Trophoblast cell (in vitro differentiated cells and primary cell): Measurements from ENCODE around the gene ITGB7.

Experiments
- DNase-seq, 2 donors: peaks; one replicate each; pipeline ENCODE4 v3.0.0-alpha.2; 2016
- H2AFZ ChIP-seq: 2 replicates; pipeline ENCODE4 v1.6.1; 2013; ENCODE audit warnings: low read length, moderate library complexity, mild to moderate bottlenecking; ENCODE audit not compliant: insufficient read depth, poor library complexity
- H2AK5ac ChIP-seq: 2 replicates; pipeline ENCODE4 v1.6.1; 2013; ENCODE audit warnings: mild to moderate bottlenecking, low read length
- H2BK120ac ChIP-seq: 2 replicates; pipeline ENCODE4 v1.6.1; 2013; ENCODE audit warnings: low read length, mild to moderate bottlenecking, moderate library complexity; ENCODE audit not compliant: insufficient read depth, poor library complexity
- H2BK12ac ChIP-seq: 2 replicates; pipeline ENCODE4 v1.6.1; 2013; ENCODE audit warnings: mild to moderate bottlenecking, low read length, moderate library complexity
- H2BK5ac ChIP-seq: 2 replicates; pipeline ENCODE4 v1.6.1; 2013; ENCODE audit warnings: low read length, low read depth, moderate library complexity, mild to moderate bottlenecking; ENCODE audit not compliant: poor library complexity
- H3K14ac ChIP-seq: 2 replicates; pipeline ENCODE4 v1.6.1; 2013; ENCODE audit warnings: mild to moderate bottlenecking, low read length
- H3K18ac ChIP-seq: 2 replicates; pipeline ENCODE4 v1.6.1; 2013; ENCODE audit warnings: mild to moderate bottlenecking, low read length
- H3K23ac ChIP-seq: 2 replicates; pipeline ENCODE4 v1.6.1; 2013; ENCODE audit warnings: low read length
- H3K27ac ChIP-seq: 2 replicates; pipeline ENCODE4 v1.5.1; 2013; ENCODE audit warnings: low read depth, mild to moderate bottlenecking, inconsistent platforms, low read length, moderate library complexity
- H3K27me3 ChIP-seq: 2 replicates; pipeline ENCODE4 v1.6.1; 2013; ENCODE audit warnings: inconsistent platforms, mild to moderate bottlenecking, low read length, moderate library complexity; ENCODE audit not compliant: insufficient read depth
- H3K36me3 ChIP-seq, 2 experiments: 1 replicate in 1 of 2; 2 replicates in 1 of 2; pipeline ENCODE4 v1.6.1; 2013; ENCODE audit warnings: low read length in 2 of 2, mild to moderate bottlenecking in 2 of 2, moderate library complexity in 1 of 2; ENCODE audit not compliant: insufficient read depth in 2 of 2, control insufficient read depth in 1 of 2
- H3K4ac ChIP-seq: 2 replicates; pipeline ENCODE4 v1.6.1; 2013; ENCODE audit warnings: low read depth, mild to moderate bottlenecking, low read length, moderate library complexity
- H3K4me1 ChIP-seq, 2 experiments: 1 replicate in 1 of 2; 2 replicates in 1 of 2; pipeline ENCODE4 v1.6.1; 2013; ENCODE audit warnings: low read length in 2 of 2, mild to moderate bottlenecking in 2 of 2, moderate library complexity in 1 of 2; ENCODE audit not compliant: insufficient read depth in 2 of 2, control insufficient read depth in 1 of 2
- H3K4me2 ChIP-seq: 2 replicates; pipeline ENCODE4 v1.6.1; 2013; ENCODE audit warnings: inconsistent platforms, mild to moderate bottlenecking, low read length, moderate library complexity
- H3K4me3 ChIP-seq: 2 replicates; pipeline ENCODE4 v1.5.1; 2013; ENCODE audit warnings: mild to moderate bottlenecking, low read depth, low read length, inconsistent platforms
- H3K79me1 ChIP-seq: one replicate; pipeline ENCODE4 v1.6.1; 2013; ENCODE audit warnings: low read length
- H3K79me2 ChIP-seq: 2 replicates; pipeline ENCODE4 v1.6.1; 2013; ENCODE audit warnings: low read length, mild to moderate bottlenecking; ENCODE audit not compliant: control insufficient read depth, insufficient read depth, poor library complexity
- H3K9ac ChIP-seq: 2 replicates; pipeline ENCODE4 v1.6.1; 2013; ENCODE audit warnings: mild to moderate bottlenecking, low read length
- H3K9me3 ChIP-seq: 2 replicates; pipeline ENCODE4 v1.6.1; 2013; ENCODE audit warnings: low read depth, mild to moderate bottlenecking, control low read depth, inconsistent platforms, low read length; ENCODE audit not compliant: insufficient read depth
- H4K12ac ChIP-seq: 2 replicates; pipeline ENCODE4 v1.6.1; 2013; ENCODE audit warnings: low read depth, mild to moderate bottlenecking, low read length, moderate library complexity
- H4K8ac ChIP-seq: 2 replicates; pipeline ENCODE4 v1.6.1; 2013; ENCODE audit warnings: low read depth, mild to moderate bottlenecking, low read length, moderate library complexity
- H4K91ac ChIP-seq: one replicate; pipeline ENCODE4 v1.6.1; 2013; ENCODE audit warnings: low read depth, mild to moderate bottlenecking, low read length, moderate library complexity
- WGBS: extraction: QIAGEN DNeasy Blood & Tissue Kit; methylation state at CpG from one replicate; pipeline ENCODE4 v1.1.7; 2013; ENCODE audit warnings: missing lambda C conversion rate; ENCODE audit not compliant: insufficient read length, insufficient coverage; ENCODE audit errors: extremely low coverage; 5-methylcytosine and 5-hydroxymethylcytosine counted together

ITGB7 gene

DNA sequence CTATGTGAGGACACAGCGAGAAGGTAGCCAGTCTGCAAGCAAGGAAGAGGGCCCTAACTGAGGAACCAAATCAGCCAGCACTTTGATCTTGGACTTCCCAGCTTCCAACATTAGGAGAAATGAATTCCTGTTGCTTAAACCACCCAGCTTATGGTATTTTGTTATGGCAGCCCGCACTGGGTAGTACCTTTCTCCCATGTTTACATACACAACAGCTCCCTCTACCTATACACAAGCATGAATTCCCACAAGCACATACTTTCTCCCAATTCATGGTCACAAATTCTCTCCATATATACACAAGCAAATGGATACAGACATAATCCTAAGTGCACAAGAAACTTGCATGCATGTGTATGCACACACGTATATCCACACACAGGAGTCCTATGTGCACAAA lies 7.4 kb downstream of the ITGB7 start:
- no peak overlapping the region for H3K14ac ChIP-seq
- H3K9me3 ChIP-seq = no peaks in the 10 kb centered on the region
- H3K27me3 ChIP-seq = peaks cover 3% of the 10 kb centered on the region
- no CpG with 5 or more reads among the region's 3 CpGs for WGBS
- peaks cover 0 to 2% of the 10 kb centered on the region in 2 experiments for H3K4me1 ChIP-seq
- H3K79me1 ChIP-seq = no peaks in the 10 kb centered on the region
- H3K4ac ChIP-seq = no peak overlapping the region
- no peak overlapping the region for H3K18ac ChIP-seq
- H2AFZ ChIP-seq = no peak overlapping the region
- no peak overlapping the region for H3K9ac ChIP-seq
- no peak overlapping the region for H2BK12ac ChIP-seq
- H2BK120ac ChIP-seq = no peak overlapping the region
- no peak overlapping the region for H2AK5ac ChIP-seq
- no peak for DNase-seq
- no peak overlapping the region for H4K8ac ChIP-seq
- no peak overlapping the region for H3K27ac ChIP-seq
- no peaks in the 10 kb centered on the region for H3K36me3 ChIP-seq
- H2BK5ac ChIP-seq = no peak overlapping the region
- no peak overlapping the region for H3K23ac ChIP-seq
- no peak overlapping the region for H4K91ac ChIP-seq
- no peak overlapping the region for H3K4me3 ChIP-seq
- no peak overlapping the region for H3K4me2 ChIP-seq
- H3K79me2 ChIP-seq = no peaks in the 10 kb centered on the region
- H4K12ac ChIP-seq = no peak overlapping the region

GRCh38 chr12:53198486-53199110 lies 8.5 kb downstream of the ITGB7 start:
- no CpG with 5 or more reads among the region's 5 CpGs for WGBS
- no peaks in the 10 kb centered on the region for H3K79me2 ChIP-seq
- no peak overlapping the region for H2BK5ac ChIP-seq
- no peaks in the 10 kb centered on the region for H3K36me3 ChIP-seq
- no peaks in the 10 kb centered on the region for H3K79me1 ChIP-seq
- no peaks in the 10 kb centered on the region for H3K9me3 ChIP-seq
- peaks cover 3% of the 10 kb centered on the region for H3K27me3 ChIP-seq
- no peak overlapping the region for H2BK120ac ChIP-seq
- no peak overlapping the region for H3K27ac ChIP-seq
- no peak overlapping the region for H3K4ac ChIP-seq
- no peak overlapping the region for H3K18ac ChIP-seq
- H3K23ac ChIP-seq = no peak overlapping the region
- H3K4me1 ChIP-seq = peaks cover 0 to 2% of the 10 kb centered on the region in 2 experiments
- DNase-seq = no peak
- H2AK5ac ChIP-seq = no peak overlapping the region
- no peak overlapping the region for H4K8ac ChIP-seq
- no peak overlapping the region for H4K91ac ChIP-seq
- no peak overlapping the region for H4K12ac ChIP-seq
- H2AFZ ChIP-seq = no peak overlapping the region
- H3K14ac ChIP-seq = no peak overlapping the region
- H3K4me3 ChIP-seq = no peak overlapping the region
- H3K4me2 ChIP-seq = no peak overlapping the region
- H3K9ac ChIP-seq = no peak overlapping the region
- no peak overlapping the region for H2BK12ac ChIP-seq

DNA sequence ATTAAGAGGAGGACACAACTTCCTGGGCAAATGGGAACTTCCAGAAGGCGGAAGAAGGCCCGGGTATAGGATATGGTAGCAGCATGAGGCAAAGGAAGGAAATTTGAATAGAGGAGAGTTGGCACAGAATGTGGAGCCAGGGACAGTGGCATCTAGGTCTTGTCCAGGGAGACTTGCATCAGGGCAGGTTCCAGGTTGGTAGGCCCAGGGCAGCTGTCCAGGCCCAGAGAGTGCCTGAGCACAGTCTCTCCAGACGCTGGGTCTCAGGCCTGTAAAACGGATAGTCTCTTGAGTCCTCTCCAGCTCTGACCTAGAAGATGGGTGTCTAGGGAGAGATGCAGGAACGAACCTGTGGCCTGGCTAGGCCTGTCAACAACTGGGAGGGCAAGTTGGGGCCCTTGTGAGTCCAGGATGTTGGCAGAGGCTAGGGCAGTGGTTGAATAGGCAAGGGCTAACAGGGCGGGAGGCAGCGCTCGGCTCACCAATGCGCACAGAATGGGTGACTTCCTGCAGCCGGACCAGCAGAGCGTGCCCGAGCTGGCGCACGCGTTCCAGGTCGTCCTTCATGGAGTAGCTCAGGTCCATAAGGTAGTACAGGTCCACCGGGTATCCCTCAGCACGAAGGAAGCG lies 9.9 kb downstream of the ITGB7 start:
- H4K91ac ChIP-seq = no peak overlapping the region

GRCh38 chr12:53196486-53196885 lies 10.6 kb downstream of the ITGB7 start:
- no peak overlapping the region for H3K18ac ChIP-seq
- peaks cover 0 to 2% of the 10 kb centered on the region in 2 experiments for H3K4me1 ChIP-seq
- H3K4me3 ChIP-seq = no peak overlapping the region
- no peak overlapping the region for H3K23ac ChIP-seq
- H2AK5ac ChIP-seq = no peak overlapping the region
- H3K14ac ChIP-seq = no peak overlapping the region
- H3K79me2 ChIP-seq = no peaks in the 10 kb centered on the region
- no peak overlapping the region for H2BK5ac ChIP-seq
- H3K36me3 ChIP-seq = peaks cover 0 to 2% of the 10 kb centered on the region in 2 experiments
- no peaks in the 10 kb centered on the region for H3K79me1 ChIP-seq
- no peak overlapping the region for H2BK120ac ChIP-seq
- H4K12ac ChIP-seq = no peak overlapping the region
- H2BK12ac ChIP-seq = no peak overlapping the region
- no peak overlapping the region for H3K4me2 ChIP-seq
- no peaks in the 10 kb centered on the region for H3K9me3 ChIP-seq
- H3K9ac ChIP-seq = no peak overlapping the region
- no peak overlapping the region for H4K8ac ChIP-seq
- DNase-seq = no peak
- H3K4ac ChIP-seq = no peak overlapping the region
- H2AFZ ChIP-seq = no peak overlapping the region
- peaks cover 3% of the 10 kb centered on the region for H3K27me3 ChIP-seq
- no peak overlapping the region for H4K91ac ChIP-seq
- no CpG with 5 or more reads among the region's 14 CpGs for WGBS
- H3K27ac ChIP-seq = no peak overlapping the region

More for the DNA sequence above, 9.9 kb downstream of the ITGB7 start:
- H3K36me3 ChIP-seq = no peaks in the 10 kb centered on the region
- H2BK5ac ChIP-seq = no peak overlapping the region
- no peak overlapping the region for H2AK5ac ChIP-seq
- peak overlapping the region; percentile 41 for H3K4me2 ChIP-seq
- H2BK12ac ChIP-seq = no peak overlapping the region
- no peaks in the 10 kb centered on the region for H3K79me2 ChIP-seq
- no peak overlapping the region for H3K18ac ChIP-seq
- no peaks in the 10 kb centered on the region for H3K9me3 ChIP-seq
- DNase-seq = no peak
- no peak overlapping the region for H3K14ac ChIP-seq
- H2BK120ac ChIP-seq = no peak overlapping the region
- H3K4me1 ChIP-seq = peaks cover 0 to 2% of the 10 kb centered on the region in 2 experiments
- H3K4me3 ChIP-seq = no peak overlapping the region
- H3K27me3 ChIP-seq = peaks cover 3% of the 10 kb centered on the region
- H3K9ac ChIP-seq = no peak overlapping the region
- H3K4ac ChIP-seq = no peak overlapping the region
- no peak overlapping the region for H3K23ac ChIP-seq
- H3K27ac ChIP-seq = no peak overlapping the region
- no peaks in the 10 kb centered on the region for H3K79me1 ChIP-seq
- WGBS = no CpG with 5 or more reads among the region's 19 CpGs
- no peak overlapping the region for H4K8ac ChIP-seq
- H2AFZ ChIP-seq = no peak overlapping the region
- H4K12ac ChIP-seq = no peak overlapping the region
